ENCODE results near the gene CDC5L.

DNA sequence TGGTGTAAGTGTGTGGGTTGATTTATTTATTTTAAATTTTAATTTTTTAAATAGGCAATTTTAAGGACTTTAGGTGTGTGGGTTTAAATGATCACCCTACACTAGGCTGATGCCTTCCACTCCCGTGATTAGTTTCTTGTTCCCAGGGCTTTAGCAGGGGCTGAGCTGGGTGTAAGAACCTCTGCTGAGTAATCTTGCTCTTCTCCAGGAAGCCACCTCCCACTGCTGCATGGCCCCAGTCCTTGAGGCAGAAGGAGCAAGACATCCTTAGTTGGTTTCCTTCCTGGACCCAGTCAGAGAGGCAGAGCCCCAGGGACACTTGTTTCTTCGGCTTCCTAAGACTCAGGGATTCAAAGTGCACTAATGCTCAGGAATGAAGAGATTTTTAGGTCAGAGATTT is 19.8 kb upstream of the CDC5L start:
- TF ChIP-seq, protein P1, sequence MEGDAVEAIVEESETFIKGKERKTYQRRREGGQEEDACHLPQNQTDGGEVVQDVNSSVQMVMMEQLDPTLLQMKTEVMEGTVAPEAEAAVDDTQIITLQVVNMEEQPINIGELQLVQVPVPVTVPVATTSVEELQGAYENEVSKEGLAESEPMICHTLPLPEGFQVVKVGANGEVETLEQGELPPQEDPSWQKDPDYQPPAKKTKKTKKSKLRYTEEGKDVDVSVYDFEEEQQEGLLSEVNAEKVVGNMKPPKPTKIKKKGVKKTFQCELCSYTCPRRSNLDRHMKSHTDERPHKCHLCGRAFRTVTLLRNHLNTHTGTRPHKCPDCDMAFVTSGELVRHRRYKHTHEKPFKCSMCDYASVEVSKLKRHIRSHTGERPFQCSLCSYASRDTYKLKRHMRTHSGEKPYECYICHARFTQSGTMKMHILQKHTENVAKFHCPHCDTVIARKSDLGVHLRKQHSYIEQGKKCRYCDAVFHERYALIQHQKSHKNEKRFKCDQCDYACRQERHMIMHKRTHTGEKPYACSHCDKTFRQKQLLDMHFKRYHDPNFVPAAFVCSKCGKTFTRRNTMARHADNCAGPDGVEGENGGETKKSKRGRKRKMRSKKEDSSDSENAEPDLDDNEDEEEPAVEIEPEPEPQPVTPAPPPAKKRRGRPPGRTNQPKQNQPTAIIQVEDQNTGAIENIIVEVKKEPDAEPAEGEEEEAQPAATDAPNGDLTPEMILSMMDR (IDR thresholded peaks at IDR 0.05): no peak
- TF ChIP-seq POLR2A (IDR thresholded peaks at IDR 0.05): no peak
- TF ChIP-seq POLR2AphosphoS5 (IDR thresholded peaks at IDR 0.05): no peak

All from upper lobe of left lung (tissue), 4 donors.